GM19438 (cell line): ENCODE measurements around the gene B3GNT5.
"Not testable (repeated sequence)": the region's sequence is repeated elsewhere in the genome, so short reads cannot be mapped to it uniquely, and the experiment has no call there.

Source experiments
- ATAC-seq: cut with Tn5 transposase; IDR thresholded peaks from one replicate; pipeline ENCODE4 v1.9.1; 2021; ENCODE audit warnings: low read depth; ENCODE audit not compliant: unreplicated experiment

B3GNT5 gene

GRCh38 chr3:183229178-183229577 is 23.9 kb upstream of the B3GNT5 start:
- no peak for ATAC-seq

- ATAC-seq = not testable (repeated sequence)
These were observed 22.8 kb upstream of the B3GNT5 start for GRCh38 chr3:183230251-183230650.

- ATAC-seq = no peak
These were observed 22.2 kb upstream of the B3GNT5 start for GRCh38 chr3:183230826-183231225.

GRCh38 chr3:183233966-183234365 is 19.1 kb upstream of the B3GNT5 start:
- no peak for ATAC-seq

GRCh38 chr3:183239046-183239445 is 14.0 kb upstream of the B3GNT5 start:
- no peak for ATAC-seq

GRCh38 chr3:183242431-183242830 is 10.6 kb upstream of the B3GNT5 start:
- no peak for ATAC-seq

GRCh38 chr3:183244219-183244618 is 8.8 kb upstream of the B3GNT5 start:
- ATAC-seq = no peak

GRCh38 chr3:183244981-183245476 is 8.0 kb upstream of the B3GNT5 start:
- ATAC-seq = no peak

GRCh38 chr3:183247011-183247589 is 6.0 kb upstream of the B3GNT5 start:
- no peak for ATAC-seq

GRCh38 chr3:183249006-183249718 is 3.9 kb upstream of the B3GNT5 start:
- no peak for ATAC-seq

GRCh38 chr3:183252118-183252782 is 803 bp upstream of the B3GNT5 start:
- ATAC-seq = no peak

GRCh38 chr3:183253528-183254486 is 754 bp downstream of the B3GNT5 start:
- ATAC-seq = no peak

GRCh38 chr3:183254487-183255347 is 1.7 kb downstream of the B3GNT5 start:
- no peak for ATAC-seq

GRCh38 chr3:183255348-183255730 is 2.3 kb downstream of the B3GNT5 start:
- no peak for ATAC-seq

- ATAC-seq = no peak
These were observed 6.0 kb downstream of the B3GNT5 start for GRCh38 chr3:183259087-183259486.

- no peak for ATAC-seq
These were observed 6.6 kb downstream of the B3GNT5 start for GRCh38 chr3:183259621-183260020.

- no peak for ATAC-seq
These were observed 7.3 kb downstream of the B3GNT5 start for GRCh38 chr3:183260167-183260904.

GRCh38 chr3:183261151-183261724 is 8.2 kb downstream of the B3GNT5 start:
- no peak for ATAC-seq
